Activated CD8-positive, alpha-beta memory T cell treated with anti-CD3 and anti-CD28 coated beads, Interleukin-2, amount 50 U/mL, for 24 hours (primary cell): ENCODE results near the gene ANKRD6.

ENCODE experiments used
- DNase-seq: peaks from one replicate; pipeline ENCODE4 v3.0.0-alpha.2; 2020; ENCODE audit errors: extremely low read depth

Gene ANKRD6

DNA sequence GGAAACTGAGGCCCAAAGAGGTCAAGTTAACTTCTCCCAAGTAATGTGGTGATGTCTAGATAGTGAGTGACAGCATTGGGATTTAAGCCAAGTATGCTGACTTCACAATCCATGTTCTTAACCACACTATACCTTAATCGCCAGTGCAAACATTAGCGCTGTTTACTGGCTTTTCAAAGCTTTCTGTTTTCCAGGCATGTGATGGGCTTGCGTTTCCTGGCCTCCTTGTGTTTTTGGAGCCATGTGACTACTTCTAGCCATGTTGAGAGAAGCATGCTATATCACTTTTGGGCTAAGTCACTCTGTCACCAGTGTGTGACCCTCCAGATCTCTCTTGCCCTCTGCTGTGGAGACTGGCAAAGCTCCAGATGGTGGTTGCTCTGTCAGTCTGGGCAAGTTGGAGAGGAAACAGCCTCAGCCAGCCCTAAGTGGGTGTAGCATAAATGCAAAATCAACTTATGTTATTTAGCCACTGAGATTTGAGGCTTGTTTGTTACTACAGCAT, 76.9 kb downstream of the ANKRD6 start:
- DNase-seq = no peak

DNA sequence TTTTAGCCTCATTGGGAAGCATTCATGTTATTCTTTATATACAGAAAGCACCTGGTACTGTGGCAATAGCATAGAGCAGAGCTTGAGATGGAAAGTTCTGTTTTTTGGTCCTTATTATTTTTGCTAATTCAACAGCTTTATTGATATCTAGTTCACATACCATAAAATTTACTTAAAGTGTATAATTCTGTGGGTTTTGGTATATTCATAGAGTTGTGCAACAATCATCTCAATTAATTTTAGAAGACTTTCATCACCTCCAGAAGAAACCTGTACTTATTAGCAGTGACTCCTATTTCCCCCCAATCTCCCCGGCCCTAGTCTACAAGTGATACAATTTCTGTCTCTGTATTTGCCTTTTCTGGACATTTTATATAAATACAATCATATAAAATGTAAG, 77.4 kb downstream of the ANKRD6 start:
- DNase-seq = no peak

DNA sequence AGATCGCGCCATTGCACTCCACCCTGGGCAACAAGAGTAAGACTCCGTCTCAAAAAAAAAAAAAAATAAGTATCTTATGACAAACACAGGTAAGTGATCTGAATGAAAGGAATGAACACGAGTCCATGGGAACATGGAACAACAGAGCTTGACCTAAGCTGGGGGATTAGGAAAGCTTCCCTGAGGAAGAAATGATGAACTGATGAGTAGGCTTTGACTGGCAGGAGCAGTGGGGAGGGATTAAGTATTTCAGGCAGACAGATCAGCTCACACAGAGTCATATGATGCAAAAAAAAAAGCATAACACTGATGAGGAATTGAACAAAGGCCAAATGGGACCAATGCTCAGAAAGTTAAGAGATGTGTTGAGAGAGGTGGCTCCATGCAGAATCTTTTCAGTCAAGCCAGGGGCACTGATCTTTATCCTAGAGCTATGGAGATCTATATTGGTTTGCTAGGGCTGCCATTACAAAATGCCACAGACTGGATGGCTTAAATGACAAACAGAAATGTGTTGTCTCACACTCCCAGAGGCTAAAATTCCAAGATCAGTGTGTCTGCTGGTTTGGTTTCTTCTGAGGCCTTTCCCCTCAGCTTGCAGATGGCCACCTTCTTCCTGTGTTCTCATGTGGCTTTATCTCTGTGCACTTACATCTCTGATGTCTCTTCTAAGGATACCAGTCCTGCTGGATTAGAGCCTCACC, 85.6 kb downstream of the ANKRD6 start:
- DNase-seq = no peak

DNA sequence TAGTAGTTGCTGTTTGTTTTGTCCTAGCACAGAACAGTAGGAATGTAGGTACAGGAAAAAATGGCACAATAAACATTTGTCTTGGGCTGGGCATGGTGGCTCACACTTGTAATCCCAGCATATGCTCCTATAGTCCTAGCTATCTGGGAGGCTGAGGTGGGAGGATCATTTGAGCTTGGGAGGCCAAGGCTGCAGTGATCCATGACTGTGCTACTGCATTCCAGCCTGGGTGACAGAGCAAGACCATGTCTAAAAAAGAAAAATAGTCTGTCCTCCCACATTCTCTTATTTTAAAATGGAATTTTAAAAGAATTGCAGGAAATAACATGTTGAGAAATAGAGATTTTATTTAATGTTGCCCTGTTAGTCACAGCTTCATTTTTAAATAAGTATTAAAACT, 87.8 kb downstream of the ANKRD6 start:
- no peak for DNase-seq

DNA sequence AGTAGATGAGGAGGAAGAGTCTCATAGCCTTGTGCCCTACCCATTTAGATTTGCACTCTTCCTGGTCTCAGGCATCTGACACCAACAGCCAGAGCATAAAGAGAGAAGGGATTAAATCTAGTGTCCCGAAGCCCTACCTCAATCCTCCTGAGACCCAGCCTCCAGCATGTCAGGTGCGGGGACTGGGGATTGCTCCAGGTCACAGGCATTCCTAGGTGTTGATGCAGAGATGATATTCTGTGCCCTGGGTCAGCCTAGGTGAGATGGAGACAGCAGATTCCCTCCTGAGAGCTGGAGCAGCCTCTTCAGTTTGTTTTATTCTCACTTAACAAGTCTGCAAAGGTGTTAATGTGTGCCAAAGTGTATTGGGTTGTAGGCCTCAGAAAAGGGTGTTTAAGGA, 89.8 kb downstream of the ANKRD6 start:
- no peak for DNase-seq

DNA sequence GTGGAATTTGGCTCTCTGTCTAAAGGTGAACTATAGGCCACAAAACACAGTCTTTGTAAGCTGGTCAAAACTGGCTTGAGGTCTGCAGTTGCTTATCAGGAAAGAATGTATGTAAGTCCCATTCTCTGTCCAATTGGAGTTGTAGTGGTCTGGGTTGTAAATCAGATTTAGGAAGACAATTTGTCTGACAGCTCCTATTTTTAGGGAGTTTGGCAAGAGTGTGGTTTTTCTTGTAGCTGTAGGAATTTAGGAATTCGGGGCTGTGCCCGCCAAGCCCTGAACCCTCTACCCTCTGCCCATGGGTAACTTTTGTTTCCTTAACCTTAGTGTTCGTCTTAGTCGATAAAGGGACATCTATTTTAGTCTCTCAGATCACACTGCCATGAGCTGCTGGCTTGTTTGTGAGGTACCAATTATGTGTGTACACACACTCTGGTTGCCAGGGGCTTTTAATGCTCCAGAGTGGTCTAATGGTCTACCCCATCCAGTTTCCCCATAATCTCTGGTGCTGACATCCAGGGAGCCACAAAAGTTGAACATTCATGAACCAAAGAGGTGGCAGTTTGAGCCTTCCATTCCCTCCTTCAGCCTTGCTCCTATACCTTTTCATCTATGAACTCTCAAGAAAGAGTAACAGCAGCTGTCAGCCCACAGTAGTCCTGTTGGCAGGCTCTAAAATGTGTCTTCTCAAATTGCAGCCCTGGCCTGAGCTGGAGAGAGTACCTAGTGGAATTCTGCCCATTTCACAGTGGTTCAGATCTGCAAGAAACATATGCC, 93.0 kb downstream of the ANKRD6 start:
- no peak for DNase-seq

DNA sequence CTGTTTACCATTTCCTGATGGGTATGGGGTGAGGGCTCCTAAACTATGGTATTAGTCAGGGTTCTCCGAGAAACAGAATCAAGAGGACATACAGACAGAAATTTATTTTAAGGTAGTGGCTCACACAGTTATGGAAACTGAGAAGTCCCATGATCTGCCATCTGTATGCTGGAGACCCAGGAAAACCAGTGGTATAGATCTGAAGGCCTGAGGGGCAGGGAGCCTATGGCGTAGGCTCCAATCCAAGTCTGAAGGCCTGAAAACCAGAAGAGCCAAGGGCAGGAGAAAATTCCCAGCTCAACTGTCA, 93.6 kb downstream of the ANKRD6 start:
- DNase-seq = no peak

DNA sequence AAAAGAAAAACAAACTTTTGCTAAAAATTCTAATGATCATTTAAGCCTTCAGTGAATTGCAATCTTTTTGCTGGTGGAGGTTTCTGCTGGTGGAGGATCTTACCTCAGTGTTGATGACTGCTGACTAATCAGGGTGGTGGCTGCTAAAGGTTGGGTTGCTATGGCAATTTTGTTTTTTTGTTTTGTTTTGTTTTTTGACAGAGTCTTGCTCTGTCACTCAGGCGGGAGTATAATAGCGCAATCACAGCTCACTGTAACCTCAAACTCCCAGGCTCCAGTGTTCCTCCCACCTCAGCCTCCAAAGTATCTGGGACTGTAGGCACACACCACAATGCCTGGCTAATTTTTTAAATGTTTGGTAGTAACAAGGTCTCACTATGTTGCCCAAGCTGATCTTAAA, 94.7 kb downstream of the ANKRD6 start:
- no peak for DNase-seq

DNA sequence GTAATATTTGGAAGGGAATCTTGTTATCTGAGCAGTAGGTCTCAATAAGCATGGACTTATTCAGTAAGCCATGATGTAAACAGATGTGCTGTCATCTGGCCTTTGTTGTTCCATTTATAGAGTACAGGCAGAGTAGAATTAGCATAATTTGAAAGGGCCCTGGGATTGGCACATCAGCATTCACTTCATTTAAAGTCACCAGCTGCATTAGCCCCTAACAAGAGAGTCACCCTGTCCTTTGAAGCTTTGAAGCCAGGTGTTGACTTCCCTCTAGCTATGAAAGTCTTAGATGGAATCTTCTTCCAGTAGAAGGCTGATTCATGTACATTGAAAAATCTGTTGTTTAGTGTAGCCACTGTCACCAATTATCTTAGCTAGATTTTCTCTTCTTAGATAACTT, 95.9 kb downstream of the ANKRD6 start:
- no peak for DNase-seq

GRCh38 chr6:89530982-89531381, 98.0 kb downstream of the ANKRD6 start:
- no peak for DNase-seq

DNA sequence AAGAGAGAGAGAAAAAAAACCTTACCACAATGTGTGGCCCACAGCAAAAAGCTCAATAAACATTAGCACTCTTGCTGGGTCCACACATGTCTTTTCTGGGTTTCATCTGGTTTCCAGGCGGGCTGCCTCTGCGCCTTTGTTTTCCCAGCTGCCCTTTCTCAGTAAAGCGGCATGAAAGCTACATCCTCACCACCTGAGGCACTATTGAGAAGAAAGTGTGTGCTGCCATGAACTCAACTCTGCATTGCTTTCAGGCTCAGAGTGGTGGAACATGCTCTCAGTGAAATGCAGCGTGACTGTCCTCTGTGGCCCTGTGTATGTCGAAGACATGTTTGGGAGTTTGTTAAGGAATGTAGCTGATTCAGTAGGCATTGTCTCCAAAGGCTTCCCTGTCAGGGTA, 103.3 kb downstream of the ANKRD6 start:
- no peak for DNase-seq

- no peak for DNase-seq
Observed at GRCh38 chr6:89539779-89540178, 106.8 kb downstream of the ANKRD6 start.

DNA sequence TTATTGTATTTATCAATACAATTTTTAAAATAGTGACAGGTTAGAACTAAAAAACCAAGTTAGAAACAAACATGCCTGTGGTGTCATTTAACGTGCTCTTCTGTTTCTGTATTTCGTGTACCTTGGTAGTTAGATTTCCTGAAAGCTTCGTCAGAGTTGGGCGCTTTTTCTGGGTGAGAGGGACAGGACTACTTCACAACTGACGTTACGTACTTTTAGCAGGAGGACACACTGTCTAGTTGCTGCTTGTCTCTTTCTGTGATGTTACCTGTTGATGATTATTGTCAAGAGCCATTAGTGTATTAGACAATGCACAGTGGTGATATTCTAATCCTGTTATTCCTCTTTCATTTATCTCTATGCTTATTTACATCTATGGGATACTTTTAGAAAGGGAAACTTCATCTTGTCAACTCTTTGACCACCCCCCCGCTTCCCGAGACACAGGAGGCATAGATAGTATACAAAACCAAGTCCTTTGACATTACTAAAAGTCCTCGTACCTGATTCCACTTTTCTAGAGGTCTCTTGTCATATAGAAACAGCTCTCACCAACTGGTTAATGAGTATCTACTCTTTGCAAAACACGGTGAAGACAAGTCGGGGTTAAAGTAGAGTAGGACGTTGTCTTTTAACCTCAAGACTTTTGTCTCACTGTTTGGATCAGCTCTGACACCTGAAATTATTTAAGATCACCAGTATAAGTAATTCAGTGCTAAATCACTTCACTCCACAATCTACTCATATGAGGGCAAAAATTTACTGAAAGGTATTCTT, 109.3 kb downstream of the ANKRD6 start:
- DNase-seq = no peak

DNA sequence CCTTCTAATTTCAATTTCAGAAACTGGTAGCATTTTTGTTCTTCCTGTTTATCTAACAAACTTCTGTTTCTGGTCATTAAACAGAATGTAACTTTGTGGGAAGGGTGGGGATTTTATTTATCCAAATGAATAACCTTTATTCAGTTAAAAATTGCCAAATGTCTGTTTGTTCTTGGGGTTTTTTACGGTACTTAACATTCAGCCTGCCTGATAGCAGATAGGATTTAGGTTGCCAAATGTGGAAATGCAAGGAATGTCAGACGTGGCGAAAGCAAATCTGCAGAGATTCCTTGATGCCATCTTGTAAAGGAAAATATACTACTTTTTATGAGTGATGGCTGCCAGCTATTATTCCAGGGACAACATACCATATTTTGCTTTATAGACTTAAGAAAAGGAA, 109.9 kb downstream of the ANKRD6 start:
- DNase-seq = no peak

DNA sequence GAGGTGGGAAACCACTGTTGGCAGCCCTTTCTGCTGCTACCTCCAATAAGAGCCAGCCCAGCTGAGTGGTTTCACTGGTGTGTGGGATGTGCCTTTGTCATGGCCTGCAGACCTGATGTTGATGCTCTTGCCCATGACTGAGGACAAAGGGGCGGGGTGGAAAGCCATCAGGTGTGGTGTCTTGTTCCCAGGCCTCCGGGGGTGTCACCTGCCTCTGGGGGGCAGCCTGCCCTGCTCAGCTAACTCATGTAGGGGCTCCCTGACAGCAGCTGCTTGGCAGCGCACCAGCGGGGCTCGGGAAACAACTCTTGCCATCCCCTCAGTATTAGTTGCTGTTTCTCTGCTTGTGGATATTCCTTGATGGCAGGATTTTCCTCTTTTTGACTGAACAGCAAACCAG, 114.3 kb downstream of the ANKRD6 start:
- DNase-seq = no peak

GRCh38 chr6:89553431-89553830, 120.5 kb downstream of the ANKRD6 start:
- no peak for DNase-seq

DNA sequence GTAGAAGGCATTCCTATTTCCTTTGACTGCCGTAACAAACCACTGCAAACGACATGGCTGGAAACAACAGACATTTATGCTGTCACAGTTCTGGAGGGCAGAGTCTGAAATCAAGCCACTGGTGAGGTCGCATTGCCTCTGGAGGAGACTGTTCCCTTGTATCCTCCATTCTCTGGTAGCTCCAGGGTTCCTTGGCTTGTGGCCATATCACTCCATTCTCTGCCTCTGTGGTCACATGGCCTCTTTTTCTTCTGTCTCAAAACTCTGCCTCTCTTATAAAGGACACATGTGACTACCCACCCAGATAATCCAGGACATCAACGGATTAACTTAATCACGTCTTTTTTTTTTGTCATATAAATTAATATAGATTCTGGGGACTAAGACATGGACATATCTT, 121.2 kb downstream of the ANKRD6 start:
- no peak for DNase-seq

- DNase-seq = no peak
Observed at GRCh38 chr6:89555031-89555430, 122.1 kb downstream of the ANKRD6 start.

DNA sequence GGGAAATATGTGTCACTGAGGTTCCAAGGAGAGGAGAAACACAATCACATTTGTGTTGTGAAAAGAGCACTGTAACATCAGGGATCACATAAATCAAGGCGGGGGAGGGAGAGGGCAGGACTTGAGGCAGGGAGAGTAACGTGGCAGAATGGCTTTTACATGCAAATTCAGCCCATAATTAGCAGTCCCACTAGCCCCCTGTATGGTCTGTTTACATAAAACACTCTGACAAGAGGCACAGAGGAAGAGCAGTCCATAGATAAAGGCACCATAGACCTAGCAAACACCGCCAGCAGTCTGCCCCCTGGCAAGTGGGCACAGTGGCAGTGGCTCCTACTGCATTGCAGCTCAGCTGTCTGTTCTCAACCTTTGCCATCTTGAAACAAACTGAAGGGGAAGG, 122.9 kb downstream of the ANKRD6 start:
- no peak for DNase-seq

GRCh38 chr6:89559487-89559886, 126.5 kb downstream of the ANKRD6 start:
- no peak for DNase-seq

- DNase-seq = no peak
Observed at GRCh38 chr6:89562093-89562973, 129.4 kb downstream of the ANKRD6 start.

DNA sequence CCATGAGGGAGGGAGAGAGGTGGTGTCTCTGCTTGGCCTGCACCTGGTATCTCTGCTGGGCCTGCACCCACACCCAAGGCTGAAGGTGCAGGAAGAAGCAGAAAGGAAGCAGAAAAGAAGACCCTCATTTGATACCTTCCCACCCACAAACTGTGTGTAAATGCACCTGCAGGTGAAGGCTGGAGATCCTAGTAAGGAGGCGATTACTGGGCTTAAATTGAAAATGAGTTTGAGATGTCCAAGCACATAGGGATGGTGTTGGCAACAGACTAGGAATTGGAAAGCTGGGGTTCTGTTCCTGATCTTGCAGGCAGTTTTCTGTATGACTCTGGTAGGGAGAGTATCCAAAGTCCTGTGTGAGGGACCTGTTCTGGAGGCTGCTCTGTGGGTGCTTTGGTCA, 130.9 kb downstream of the ANKRD6 start:
- DNase-seq = no peak
